ENCODE measurements around the gene NPIPA7. TPM values are rescaled to one million over a fixed set of nuclear protein-coding genes. Genes with fewer than 3 reads are reported as not detected.
"Not testable (repeated sequence)": the region's sequence is repeated elsewhere in the genome, so short reads cannot be mapped to it uniquely, and the experiment has no call there.

Gene NPIPA7
- total RNA-seq, 1 experiment from 2014 or later: 3.8 TPM

DNA sequence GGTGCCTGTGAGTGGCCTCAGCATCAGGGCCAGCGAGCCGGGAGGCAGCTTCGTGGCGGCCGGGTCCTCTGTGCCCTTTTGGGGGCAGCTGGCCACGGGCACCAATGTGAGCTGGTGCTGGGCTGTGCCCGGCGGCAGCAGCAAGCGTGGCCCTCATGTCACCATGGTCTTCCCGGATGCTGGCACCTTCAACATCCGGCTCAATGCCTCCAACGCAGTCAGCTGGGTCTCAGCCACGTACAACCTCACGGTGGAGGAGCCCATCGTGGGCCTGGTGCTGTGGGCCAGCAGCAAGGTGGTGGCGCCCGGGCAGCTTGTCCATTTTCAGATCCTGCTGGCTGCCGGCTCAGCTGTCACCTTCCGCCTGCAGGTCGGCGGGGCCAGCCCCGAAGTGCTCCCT, 13.1 kb upstream of the NPIPA7 start:
- not testable (repeated sequence) for H3K4me1 Mint-ChIP-seq; H3K27me3 ChIP-seq (ENCODE audit: insufficient read depth, low read length); H3K27me3 Mint-ChIP-seq (ENCODE audit: low read depth); H2AFZ ChIP-seq (ENCODE audit: low read length); H2BK5ac ChIP-seq (ENCODE audit: insufficient read length, low read length); H3K56ac ChIP-seq (ENCODE audit: insufficient read length, low read depth, low read length); H4K5ac ChIP-seq (ENCODE audit: insufficient read length, low read depth, low read length); H3K9me3 ChIP-seq (ENCODE audit: control insufficient read depth, low read depth, low read length); H3T11ph ChIP-seq (ENCODE audit: low read length); H3K9me3 Mint-ChIP-seq; H3K79me1 ChIP-seq (ENCODE audit: insufficient read depth, low read depth, low read length, poor library complexity, severe bottlenecking); H3K23ac ChIP-seq (ENCODE audit: insufficient read length, low read depth, low read length); H3K4me2 ChIP-seq (ENCODE audit: insufficient read depth, insufficient read length, low read length); H3K18ac ChIP-seq (ENCODE audit: insufficient read length, low read depth, low read length); H2BK20ac ChIP-seq (ENCODE audit: low read depth, low read length, poor library complexity, severe bottlenecking); H3K14ac ChIP-seq (ENCODE audit: insufficient read depth, low read length); H3K23me2 ChIP-seq (ENCODE audit: insufficient read length, low read depth, low read length, poor library complexity, severe bottlenecking); H3K4ac ChIP-seq (ENCODE audit: low read depth, low read length); H2BK12ac ChIP-seq (ENCODE audit: insufficient read length, low read depth, low read length); H4K20me1 ChIP-seq (ENCODE audit: control insufficient read depth, insufficient read depth, insufficient read length); H3K79me2 ChIP-seq (ENCODE audit: insufficient read depth, low read length); H4K91ac ChIP-seq (ENCODE audit: insufficient read length, low read depth, low read length); H3K9ac ChIP-seq (ENCODE audit: extremely low read depth, insufficient read length, low read length); H2AK5ac ChIP-seq (ENCODE audit: insufficient read length, low read length); H3K27ac Mint-ChIP-seq; H3K36me3 Mint-ChIP-seq (ENCODE audit: insufficient read depth in 1 of 3, low read depth in 3 of 3); H3K27ac ChIP-seq (ENCODE audit: insufficient read length, low read depth, low read length); DNase-seq; H2BK120ac ChIP-seq (ENCODE audit: low read depth, low read length, poor library complexity, severe bottlenecking); H3K4me3 Mint-ChIP-seq; H4K8ac ChIP-seq (replicated peaks; ENCODE audit: insufficient read length, low read depth, low read length); H3K4me1 ChIP-seq (ENCODE audit: insufficient read depth, low read length); H2BK15ac ChIP-seq (ENCODE audit: low read depth, low read length)
- WGBS (ENCODE audit: extremely low coverage, insufficient read length, low lambda C conversion rate): no CpG with 5 or more reads among the region's 22 CpGs

GRCh38 chr16:16366552-16367284, 12.2 kb upstream of the NPIPA7 start:
- H3K79me1 ChIP-seq (ENCODE audit: insufficient read depth, low read depth, low read length, poor library complexity, severe bottlenecking); H3K18ac ChIP-seq (ENCODE audit: insufficient read length, low read depth, low read length); H3K56ac ChIP-seq (ENCODE audit: insufficient read length, low read depth, low read length); H3K27ac ChIP-seq (ENCODE audit: insufficient read length, low read depth, low read length); H3K27me3 Mint-ChIP-seq (ENCODE audit: low read depth); H3K4ac ChIP-seq (ENCODE audit: low read depth, low read length); H4K5ac ChIP-seq (ENCODE audit: insufficient read length, low read depth, low read length); DNase-seq; H3K4me2 ChIP-seq (ENCODE audit: insufficient read depth, insufficient read length, low read length); H3K27ac Mint-ChIP-seq; H3K9ac ChIP-seq (ENCODE audit: extremely low read depth, insufficient read length, low read length); H3K4me3 Mint-ChIP-seq; H4K91ac ChIP-seq (ENCODE audit: insufficient read length, low read depth, low read length); H3K23ac ChIP-seq (ENCODE audit: insufficient read length, low read depth, low read length); H3K36me3 Mint-ChIP-seq (ENCODE audit: insufficient read depth in 1 of 3, low read depth in 3 of 3); H3K27me3 ChIP-seq (ENCODE audit: insufficient read depth, low read length); H2BK15ac ChIP-seq (ENCODE audit: low read depth, low read length); H3K79me2 ChIP-seq (ENCODE audit: insufficient read depth, low read length); H2BK5ac ChIP-seq (ENCODE audit: insufficient read length, low read length); H4K20me1 ChIP-seq (ENCODE audit: control insufficient read depth, insufficient read depth, insufficient read length); H2AK5ac ChIP-seq (ENCODE audit: insufficient read length, low read length); H3T11ph ChIP-seq (ENCODE audit: low read length); H3K9me3 ChIP-seq (ENCODE audit: control insufficient read depth, low read depth, low read length); H3K4me1 ChIP-seq (ENCODE audit: insufficient read depth, low read length); H4K8ac ChIP-seq (replicated peaks; ENCODE audit: insufficient read length, low read depth, low read length); H3K14ac ChIP-seq (ENCODE audit: insufficient read depth, low read length); H2BK20ac ChIP-seq (ENCODE audit: low read depth, low read length, poor library complexity, severe bottlenecking); H2BK120ac ChIP-seq (ENCODE audit: low read depth, low read length, poor library complexity, severe bottlenecking); H3K9me3 Mint-ChIP-seq; H2BK12ac ChIP-seq (ENCODE audit: insufficient read length, low read depth, low read length); H3K4me1 Mint-ChIP-seq; H3K23me2 ChIP-seq (ENCODE audit: insufficient read length, low read depth, low read length, poor library complexity, severe bottlenecking); H2AFZ ChIP-seq (ENCODE audit: low read length): not testable (repeated sequence)
- WGBS (ENCODE audit: extremely low coverage, insufficient read length, low lambda C conversion rate): no CpG with 5 or more reads among the region's 54 CpGs

Data from H9 (cell line).